CD14-positive monocyte (primary cell): ENCODE data around the gene SLC35E1. TPM values are rescaled to one million over a fixed set of nuclear protein-coding genes. Genes with fewer than 3 reads are reported as not detected.

Source experiments
- DNase-seq, 3 donors: peaks; one replicate each; pipeline ENCODE4 v3.0.0-alpha.2; 2011 to 2022
- H2AFZ ChIP-seq: 2 replicates; pipeline ENCODE4 v1.6.0; 2012; ENCODE audit warnings: mild to moderate bottlenecking, low read depth, low read length, inconsistent platforms; ENCODE audit not compliant: insufficient read depth, poor library complexity, severe bottlenecking
- H3K27ac ChIP-seq, 2 donors: 1 replicate in 1 of 2; 2 replicates in 1 of 2; pipeline ENCODE4 v1.5.1; 2012 to 2013; ENCODE audit warnings: low read length in 2 of 2, control low read depth in 1 of 2, inconsistent platforms in 1 of 2, low read depth in 1 of 2, mild to moderate bottlenecking in 1 of 2
- H3K27me3 ChIP-seq, 2 donors: one replicate each; pipeline versions ENCODE4 v1.6.0 to v1.6.1; 2011 to 2013; ENCODE audit warnings: low read length in 2 of 2; ENCODE audit not compliant: control insufficient read depth in 2 of 2, insufficient read depth in 2 of 2
- H3K36me3 ChIP-seq, 2 donors: replicated peaks in 1 of 2; 1 replicate in 1 of 2; 2 replicates in 1 of 2; pipeline versions ENCODE4 v1.5.1 to v1.6.1; 2012 to 2013; ENCODE audit warnings: low read length in 2 of 2, control low read depth in 1 of 2, inconsistent platforms in 1 of 2, mild to moderate bottlenecking in 1 of 2; ENCODE audit not compliant: insufficient read depth in 2 of 2, control insufficient read depth in 1 of 2
- H3K4me1 ChIP-seq, 2 donors: 1 replicate in 1 of 2; 2 replicates in 1 of 2; pipeline versions ENCODE4 v1.5.1 to v1.6.1; 2012 to 2013; ENCODE audit warnings: low read length in 2 of 2, control low read depth in 1 of 2, inconsistent platforms in 1 of 2, mild to moderate bottlenecking in 1 of 2, moderate library complexity in 1 of 2; ENCODE audit not compliant: insufficient read depth in 2 of 2, control insufficient read depth in 1 of 2
- H3K4me2 ChIP-seq: replicated peaks from 2 replicates; pipeline ENCODE3; 2012; ENCODE audit warnings: low read length, moderate library complexity, mild to moderate bottlenecking; ENCODE audit not compliant: poor library complexity, severe bottlenecking; ENCODE audit errors: extremely low read depth
- H3K4me3 ChIP-seq, 3 experiments: fragments of 200-600 bp in 1 of 3; sonication (generic) in 1 of 3; replicated peaks in 1 of 3; 1 replicate in 2 of 3; 2 replicates in 1 of 3; pipeline ENCODE4 v1.5.1; 2011 to 2013; ENCODE audit warnings: low read length in 3 of 3, mild to moderate bottlenecking in 3 of 3, control low read depth in 2 of 3, low read depth in 2 of 3, inconsistent platforms in 1 of 3, moderate library complexity in 1 of 3
- H3K79me2 ChIP-seq: 2 replicates; pipeline ENCODE4 v1.6.0; 2012; ENCODE audit warnings: mild to moderate bottlenecking, control low read depth, inconsistent platforms, low read length, moderate library complexity; ENCODE audit not compliant: insufficient read depth
- H3K9ac ChIP-seq: 2 replicates; pipeline ENCODE4 v1.6.0; 2017; ENCODE audit warnings: low read length, mild to moderate bottlenecking; ENCODE audit not compliant: insufficient read depth, poor library complexity, severe bottlenecking
- H3K9me3 ChIP-seq, 2 donors: replicated peaks in 1 of 2; 1 replicate in 1 of 2; 2 replicates in 1 of 2; pipeline versions ENCODE4 v1.5.1 to v1.6.1; 2012 to 2013; ENCODE audit warnings: low read length in 2 of 2, control low read depth in 1 of 2; ENCODE audit not compliant: control insufficient read depth in 1 of 2, insufficient read depth in 1 of 2
- H4K20me1 ChIP-seq: 2 replicates; pipeline ENCODE4 v1.6.0; 2012; ENCODE audit warnings: mild to moderate bottlenecking, low read length, control low read depth, moderate library complexity; ENCODE audit not compliant: insufficient read depth
- H3K27ac Mint-ChIP-seq, 7 donors: one replicate each; pipeline ENCODE4 v1.8.0; 2020; ENCODE audit warnings: mild to moderate bottlenecking in 7 of 7, mixed read lengths in 7 of 7, moderate library complexity in 6 of 7, inconsistent platforms in 2 of 7
- H3K27me3 Mint-ChIP-seq, 3 donors: one replicate each; pipeline ENCODE4 v1.8.0; 2021 to 2022; ENCODE audit warnings: low read depth in 3 of 3, mild to moderate bottlenecking in 3 of 3, mixed read lengths in 3 of 3, moderate library complexity in 3 of 3, inconsistent platforms in 1 of 3
- H3K36me3 Mint-ChIP-seq, 2 donors: one replicate each; pipeline ENCODE4 v1.8.0; 2020; ENCODE audit warnings: mixed read lengths in 2 of 2, inconsistent platforms in 1 of 2, mild to moderate bottlenecking in 1 of 2
- H3K4me1 Mint-ChIP-seq: one replicate; pipeline ENCODE4 v1.8.0; 2020; ENCODE audit warnings: mild to moderate bottlenecking, mixed read lengths
- H3K4me3 Mint-ChIP-seq, 2 donors: one replicate each; pipeline ENCODE4 v1.8.0; 2020; ENCODE audit warnings: mild to moderate bottlenecking in 2 of 2, mixed read lengths in 2 of 2, moderate library complexity in 1 of 2
- H3K9me3 Mint-ChIP-seq, 7 donors: one replicate each; pipeline ENCODE4 v1.8.0; 2020 to 2022; ENCODE audit warnings: mixed read lengths in 7 of 7, mild to moderate bottlenecking in 6 of 7, moderate library complexity in 6 of 7, inconsistent platforms in 2 of 7
- CTCF ChIP-seq: fragments of 200-600 bp; IDR thresholded peaks from one replicate; pipeline ENCODE4 v1.8.0; 2022; ENCODE audit warnings: antibody characterized with exemption, mild to moderate bottlenecking
- WGBS: methylation state at CpG from one replicate; pipeline ENCODE4 v1.1.5; 2013; ENCODE audit warnings: missing lambda C conversion rate; ENCODE audit not compliant: insufficient coverage; 5-methylcytosine and 5-hydroxymethylcytosine counted together
- intact Hi-C, 2 donors: fragments of 100-400 bp; cut with micrococcal nuclease; formaldehyde crosslinking; loops; one replicate each; pipeline versions ENCODE4 v1.15.0 to v1.15.1; 2023
- polyA plus RNA-seq, 3 donors: library from polyadenylated mRNA; depleted of rRNA in 1 of 3; unstranded in 2 of 3; stranded (reverse) in 1 of 3; fragments of 300-500 nt in 2 of 3; fragments of >200 nt in 1 of 3; fragmentation: Illumina TruSeq in 2 of 3; gene quantifications; 1 replicate in 2 of 3; 2 replicates in 1 of 3; pipeline ENCODE4 v1.2.3, GENCODE V29; 2012 to 2021

Gene SLC35E1
- polyA plus RNA-seq, 3 donors: 12.1 to 28.8 (median 13.5) TPM

DNA sequence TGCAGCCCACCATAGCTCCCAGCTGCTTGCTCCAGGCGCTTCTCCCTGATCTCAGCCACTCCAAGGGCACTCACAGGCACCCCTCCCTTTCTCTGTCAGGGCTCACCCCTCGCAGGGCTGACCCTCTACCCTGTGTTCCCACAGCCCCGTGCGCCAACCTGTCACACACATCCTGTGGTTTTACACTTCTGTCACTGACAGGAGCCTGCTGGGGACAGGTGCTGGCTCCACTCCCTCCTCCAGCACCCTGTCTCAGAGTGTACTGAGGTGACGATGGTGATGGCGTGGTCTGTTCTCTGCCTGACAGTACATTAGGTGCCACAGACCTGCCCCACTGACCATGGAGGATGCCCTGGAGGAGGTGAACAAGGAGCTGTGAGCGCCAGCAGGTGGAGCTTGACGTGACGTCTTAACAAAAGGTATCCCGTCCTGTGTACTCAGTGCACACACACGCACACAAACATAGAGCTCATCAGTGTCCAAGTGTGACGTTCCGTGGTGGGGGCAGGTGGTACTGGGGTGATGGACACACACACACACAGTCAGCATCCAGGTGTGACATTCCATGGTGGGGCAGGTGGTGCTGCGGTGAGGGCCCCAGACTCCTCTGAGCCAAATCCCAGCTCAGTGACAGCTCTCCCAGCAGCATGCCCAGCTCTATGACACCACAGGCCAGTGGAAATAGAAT, 55.1 kb downstream of the SLC35E1 start:
- H2AFZ ChIP-seq: no peak overlapping the region
- Mint-ChIP-seq H3K4me1 (no peaks in the 10 kb centered on the region), H3K4me3 (no peak overlapping the region), H3K27me3 (peaks cover 0 to under 1% (median 0%) of the 10 kb centered on the region in 3 donors), H3K36me3 (peaks cover 48 to 54% of the 10 kb centered on the region in 2 donors), H3K27ac (peak overlapping the region in 1 of 7 donors; percentile 46), H3K9me3 (peaks cover 0 to 2% (median 0%) of the 10 kb centered on the region in 7 donors)
- H4K20me1 ChIP-seq: peaks cover 5% of the 10 kb centered on the region
- no peaks in the 10 kb centered on the region for H3K4me1 ChIP-seq
- H3K27me3 ChIP-seq: no peaks in the 10 kb centered on the region
- no peaks in the 10 kb centered on the region for H3K9me3 ChIP-seq
- no peak overlapping the region for H3K4me2 ChIP-seq
- intact Hi-C loops: no loop called here
- H3K4me3 ChIP-seq: no peak overlapping the region
- TF ChIP-seq CTCF: no peak
- H3K36me3 ChIP-seq: peaks cover 46 to 55% of the 10 kb centered on the region in 2 donors
- no peaks in the 10 kb centered on the region for H3K79me2 ChIP-seq
- WGBS: 84% methylated on average over 8 of the region's 14 CpGs
- no peak for DNase-seq
- H3K27ac ChIP-seq: no peak overlapping the region
- no peak overlapping the region for H3K9ac ChIP-seq

GRCh38 chr19:16516381-16516780, 55.8 kb downstream of the SLC35E1 start:
- intact Hi-C loops: no loop called here
- 96% methylated on average over 11 of the region's 15 CpGs for WGBS
- Mint-ChIP-seq H3K36me3 (peaks cover 46 to 47% of the 10 kb centered on the region in 2 donors), H3K27me3 (peaks cover 0 to 2% (median 0%) of the 10 kb centered on the region in 3 donors), H3K4me3 (no peak overlapping the region), H3K9me3 (no peaks in the 10 kb centered on the region), H3K4me1 (no peaks in the 10 kb centered on the region), H3K27ac (no peak overlapping the region)
- Histone ChIP-seq H3K27ac (no peak overlapping the region), H2AFZ (no peak overlapping the region), H4K20me1 (peaks cover 5% of the 10 kb centered on the region), H3K27me3 (no peaks in the 10 kb centered on the region), H3K9me3 (no peaks in the 10 kb centered on the region), H3K4me3 (no peak overlapping the region), H3K9ac (no peak overlapping the region), H3K4me2 (no peak overlapping the region), H3K79me2 (no peaks in the 10 kb centered on the region), H3K36me3 (peaks cover 40 to 48% of the 10 kb centered on the region in 2 donors), H3K4me1 (no peaks in the 10 kb centered on the region)
- no peak for TF ChIP-seq CTCF
- DNase-seq: no peak
